GM21515 (cell line): ENCODE data around the gene GLUD1.
"Not testable (repeated sequence)": the region's sequence is repeated elsewhere in the genome, so short reads cannot be mapped to it uniquely, and the experiment has no call there.

ENCODE experiments used
- ATAC-seq: cut with Tn5 transposase; IDR thresholded peaks from one replicate; pipeline ENCODE4 v1.9.1; 2021; ENCODE audit not compliant: unreplicated experiment

The GLUD1 gene

GRCh38 chr10:87053577-87054181, 41.0 kb downstream of the GLUD1 start:
- ATAC-seq: no peak

DNA sequence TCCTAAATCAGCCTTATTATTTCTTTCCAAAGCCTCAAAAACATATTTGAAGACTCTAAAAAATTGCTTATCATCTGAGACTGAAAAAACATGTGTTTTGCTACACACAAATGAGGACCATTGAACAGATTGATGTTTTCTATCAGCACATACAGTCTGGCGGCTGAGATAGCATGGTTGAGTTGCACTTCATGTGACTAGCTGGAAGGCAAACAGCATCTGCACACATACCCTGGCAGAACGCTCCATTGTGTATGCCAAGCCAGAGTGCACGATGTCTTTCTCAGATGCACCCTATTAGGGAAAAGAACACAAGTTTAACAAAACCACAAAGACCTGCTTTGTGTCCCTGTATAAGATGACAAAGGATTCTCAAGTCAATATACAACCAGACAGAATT, 41.5 kb downstream of the GLUD1 start:
- no peak for ATAC-seq

DNA sequence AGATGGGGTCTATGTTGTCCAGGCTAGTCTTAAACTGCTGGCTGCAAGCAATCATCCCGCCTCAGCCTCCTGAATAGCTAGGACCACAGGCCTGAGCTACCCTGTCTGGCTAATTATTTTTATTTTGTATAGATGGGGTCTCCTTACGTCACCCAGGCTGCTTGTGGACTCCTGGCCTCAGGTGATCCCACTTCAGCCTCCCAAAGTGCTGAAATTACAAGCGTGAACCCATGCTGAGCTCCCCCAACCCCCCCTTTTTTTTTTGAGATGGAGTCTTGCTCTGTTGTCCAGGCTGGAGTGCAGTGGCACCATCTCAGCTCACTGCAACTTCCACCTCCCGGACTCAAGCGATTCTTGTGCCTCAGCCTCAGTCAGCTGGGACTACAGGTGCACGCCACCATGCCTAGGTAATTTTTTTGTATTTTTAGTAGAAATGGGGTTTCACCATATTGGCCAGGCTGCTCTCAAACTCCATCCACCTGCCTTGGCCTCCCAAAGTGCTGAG, 49.2 kb downstream of the GLUD1 start:
- no peak for ATAC-seq

DNA sequence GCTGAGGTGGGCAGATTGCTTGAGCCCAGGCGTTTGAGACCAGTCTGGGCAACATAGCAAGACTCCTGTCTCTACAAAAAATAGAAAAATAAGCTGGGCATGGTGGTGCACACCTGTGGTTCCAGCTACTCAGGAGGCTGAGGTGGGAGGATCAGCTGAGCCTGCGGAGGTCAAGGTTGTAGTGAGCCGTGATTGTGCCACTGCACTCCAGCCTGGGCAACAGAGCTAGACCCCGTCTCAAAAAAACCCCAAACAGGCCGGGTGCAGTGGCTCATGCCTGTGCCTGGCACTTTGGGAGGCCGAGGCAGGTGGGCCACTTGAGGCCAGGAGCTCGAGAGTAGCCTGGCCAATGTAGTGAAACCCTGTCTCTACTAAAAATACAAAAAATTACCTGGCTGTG, 51.1 kb downstream of the GLUD1 start:
- ATAC-seq: not testable (repeated sequence)

- ATAC-seq: no peak
These were observed 55.9 kb downstream of the GLUD1 start for GRCh38 chr10:87038786-87039185.

DNA sequence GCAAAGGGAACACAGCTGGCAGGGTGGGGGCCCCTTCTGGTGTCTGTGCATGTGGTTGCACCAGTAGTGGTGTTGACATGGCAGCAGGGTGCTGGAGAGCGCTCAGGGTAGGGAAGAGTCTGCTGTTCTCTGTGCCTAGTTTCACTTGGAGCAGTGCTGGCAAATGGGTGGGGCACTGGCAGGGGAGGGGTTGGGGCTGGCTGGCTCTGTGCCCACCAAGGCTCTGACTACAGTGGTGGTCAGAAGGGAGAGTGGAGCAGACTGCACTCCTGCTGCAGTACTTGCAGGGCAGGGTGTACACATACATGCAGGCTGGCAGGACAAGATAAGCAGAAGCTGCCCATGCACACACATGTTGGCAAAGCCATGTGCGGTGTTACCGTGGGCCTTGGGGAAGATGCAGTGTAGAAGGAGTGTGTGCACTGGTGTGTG, 56.3 kb downstream of the GLUD1 start:
- ATAC-seq: no peak

DNA sequence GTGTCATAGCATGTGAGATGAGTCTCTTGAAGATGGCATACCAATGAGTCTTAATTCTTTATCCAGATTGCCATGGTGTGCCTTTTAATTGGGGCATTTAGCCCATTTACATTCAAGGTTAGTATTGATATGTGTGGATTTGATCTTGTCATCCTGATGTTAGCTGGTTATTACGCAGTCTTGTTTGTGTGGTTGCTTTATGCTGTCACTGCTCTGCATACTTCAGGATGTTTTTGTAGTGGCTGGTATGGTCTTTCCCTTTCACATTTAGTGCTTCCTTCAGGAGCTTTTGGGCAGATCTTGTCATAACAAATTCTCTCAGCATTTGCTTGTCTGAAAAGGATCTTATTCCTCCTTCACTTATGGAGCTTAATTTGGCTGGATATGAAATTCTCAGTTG, 58.0 kb downstream of the GLUD1 start:
- no peak for ATAC-seq

DNA sequence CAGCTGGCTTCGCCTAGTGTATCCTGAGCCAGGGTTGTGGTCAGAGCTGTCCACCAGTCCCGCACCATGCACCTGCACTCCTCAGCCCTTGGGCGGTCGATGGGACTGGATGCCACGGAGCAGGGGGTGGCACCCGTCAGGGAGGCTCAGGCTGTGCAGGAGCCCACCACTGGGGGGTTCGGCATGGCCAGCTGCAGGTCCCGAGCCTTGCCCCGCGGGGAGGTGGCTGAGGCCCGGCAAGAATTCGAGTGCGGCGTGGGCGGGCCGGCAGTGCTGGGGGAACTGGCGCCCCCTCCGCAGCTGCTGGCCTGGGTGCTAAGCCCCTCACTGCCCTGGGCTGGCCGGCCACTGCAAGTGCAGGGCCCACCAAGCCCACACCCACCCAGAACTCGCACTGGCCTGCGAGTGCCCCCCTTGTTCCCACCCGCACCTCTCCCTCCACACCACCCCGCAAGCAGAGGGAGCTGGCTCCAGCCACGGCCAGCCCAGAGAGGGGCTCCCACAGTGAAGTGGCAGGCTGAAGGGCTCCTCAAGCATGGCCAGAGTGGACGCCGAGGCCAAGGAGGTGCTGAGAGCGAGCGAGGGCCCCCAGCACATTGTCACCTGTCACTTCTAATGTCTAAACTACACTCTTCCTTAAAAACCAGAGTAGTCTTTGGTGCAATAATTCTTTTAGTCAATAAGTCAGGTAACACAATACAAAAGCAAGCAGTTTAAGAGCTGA, 63.6 kb downstream of the GLUD1 start:
- ATAC-seq: no peak

DNA sequence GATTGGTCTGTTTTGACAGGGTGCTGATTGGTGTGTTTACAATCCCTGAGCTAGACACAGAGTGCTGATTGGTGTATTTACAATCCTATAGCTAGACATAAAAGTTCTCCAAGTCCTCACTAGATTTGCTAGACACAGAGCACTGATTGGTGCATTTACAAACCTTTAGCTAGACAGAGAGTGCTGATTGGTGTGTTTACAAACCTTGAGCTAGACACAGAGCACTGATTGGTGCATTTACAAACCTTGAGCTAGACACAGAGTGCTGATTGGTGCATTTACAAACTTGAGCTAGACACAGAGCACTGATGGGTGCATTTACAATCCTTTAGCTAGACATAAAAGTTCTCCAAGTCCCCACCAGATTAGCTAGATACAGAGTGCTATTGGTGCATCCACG, 64.2 kb downstream of the GLUD1 start:
- ATAC-seq: not testable (repeated sequence)

GRCh38 chr10:87026747-87027508, 67.7 kb downstream of the GLUD1 start:
- ATAC-seq: not testable (repeated sequence)

- ATAC-seq: not testable (repeated sequence)
These were observed 69.2 kb downstream of the GLUD1 start for GRCh38 chr10:87025285-87025958.

DNA sequence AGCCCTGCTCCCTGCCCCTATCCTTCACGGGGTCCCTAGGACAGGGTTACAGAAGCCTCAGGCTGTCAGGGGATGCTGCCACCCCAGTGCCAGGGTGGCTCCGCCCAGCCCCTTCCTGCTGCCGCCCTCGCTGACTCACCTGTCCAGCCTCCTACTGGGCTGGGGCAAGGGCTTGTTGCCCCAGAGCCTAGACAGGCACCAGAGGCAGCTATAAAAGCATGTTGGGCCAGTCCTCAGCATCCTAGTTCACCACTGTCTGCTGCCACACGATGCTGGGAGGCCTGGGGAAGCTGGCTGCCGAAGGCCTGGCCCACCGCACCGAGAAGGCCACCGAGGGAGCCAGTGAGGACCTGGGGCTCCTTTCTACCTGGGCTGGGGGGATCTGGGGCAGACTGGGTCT, 74.6 kb downstream of the GLUD1 start, which contains the start of gene FAM25A:
Gene FAM25A, plus strand, starts transcription at position 239 of the 400 bp plus-strand sequence. Its CDS starts 31 bp downstream, at position 270.
- ATAC-seq: not testable (repeated sequence)

DNA sequence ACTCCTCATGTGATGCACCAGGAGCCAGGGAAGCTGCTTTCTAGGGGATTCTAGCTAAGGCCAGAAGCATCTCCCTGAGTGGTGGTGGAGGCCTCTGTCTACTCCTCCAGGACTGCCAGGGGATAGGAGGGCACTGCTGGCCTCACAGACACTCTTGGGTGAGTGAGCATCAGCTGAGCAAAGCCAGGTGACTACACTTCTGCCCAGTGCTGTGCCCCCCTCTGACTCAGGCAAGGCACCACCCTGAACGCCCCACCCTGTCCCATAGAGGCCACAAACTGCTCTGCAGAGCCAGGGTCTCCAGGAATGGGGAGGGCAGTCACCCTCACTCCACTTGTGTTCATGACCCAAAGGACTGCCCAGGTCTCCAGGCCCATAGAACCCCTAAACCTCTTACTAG, 75.1 kb downstream of the GLUD1 start:
- not testable (repeated sequence) for ATAC-seq

DNA sequence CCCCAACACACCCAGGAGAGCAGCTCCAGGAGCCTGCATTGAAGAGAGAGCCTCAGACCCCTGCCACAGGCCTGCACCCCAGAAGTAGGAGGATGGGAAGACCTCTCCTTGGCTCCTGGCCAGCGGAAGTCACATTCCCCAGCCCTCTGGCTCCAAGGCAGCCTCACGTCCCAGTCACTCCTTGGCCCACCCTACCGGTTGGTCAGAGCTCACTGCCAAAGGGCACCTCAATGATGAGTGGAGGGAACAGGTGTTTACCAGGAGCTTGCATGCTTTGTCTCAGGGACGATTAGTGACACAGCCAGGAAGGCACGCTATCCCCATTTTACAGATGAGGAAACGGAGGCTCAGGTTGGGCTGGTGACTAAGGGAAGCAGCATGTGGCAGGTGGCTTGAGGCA, 75.6 kb downstream of the GLUD1 start:
- not testable (repeated sequence) for ATAC-seq

GRCh38 chr10:87018127-87018526, 76.5 kb downstream of the GLUD1 start:
- ATAC-seq: not testable (repeated sequence)

- not testable (repeated sequence) for ATAC-seq
These were observed 79.5 kb downstream of the GLUD1 start for GRCh38 chr10:87014986-87015716.

DNA sequence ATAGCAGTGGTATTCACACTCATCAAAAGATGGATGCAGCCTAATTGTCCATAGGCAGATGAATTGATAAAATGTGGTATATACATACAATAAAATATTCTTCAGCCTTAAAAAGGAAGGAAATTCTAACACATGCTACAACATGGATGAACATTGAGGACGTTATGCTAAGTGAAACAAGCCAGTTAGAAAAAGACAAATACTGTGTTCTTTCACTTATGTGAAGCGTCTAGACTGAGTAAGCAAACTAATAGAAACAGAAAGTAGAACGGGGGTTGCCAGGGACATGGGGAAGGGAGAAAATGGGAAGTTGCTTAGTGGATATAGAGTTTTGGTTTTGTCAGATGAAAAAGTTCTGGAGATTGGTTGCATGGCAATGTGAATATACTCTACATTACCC, 81.1 kb downstream of the GLUD1 start:
- not testable (repeated sequence) for ATAC-seq

DNA sequence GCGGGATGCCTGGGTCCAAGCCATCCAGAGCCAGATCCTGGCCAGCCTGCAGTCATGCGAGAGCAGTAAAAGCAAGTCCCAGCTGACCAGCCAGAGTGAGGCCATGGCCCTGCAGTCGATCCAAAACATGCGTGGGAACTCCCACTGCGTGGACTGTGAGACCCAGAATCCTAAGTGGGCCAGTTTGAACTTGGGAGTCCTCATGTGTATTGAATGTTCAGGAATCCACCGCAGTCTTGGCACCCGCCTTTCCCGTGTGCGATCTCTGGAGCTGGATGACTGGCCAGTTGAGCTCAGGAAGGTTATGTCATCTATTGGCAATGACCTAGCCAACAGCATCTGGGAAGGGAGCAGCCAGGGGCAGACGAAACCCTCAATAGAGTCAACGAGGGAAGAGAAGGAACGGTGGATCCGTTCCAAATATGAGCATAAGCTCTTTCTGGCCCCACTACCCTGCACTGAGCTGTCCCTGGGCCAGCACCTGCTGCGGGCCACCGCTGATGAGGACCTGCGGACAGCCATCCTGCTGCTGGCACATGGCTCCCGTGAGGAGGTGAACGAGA, 85.4 kb downstream of the GLUD1 start:
- ATAC-seq: not testable (repeated sequence)

DNA sequence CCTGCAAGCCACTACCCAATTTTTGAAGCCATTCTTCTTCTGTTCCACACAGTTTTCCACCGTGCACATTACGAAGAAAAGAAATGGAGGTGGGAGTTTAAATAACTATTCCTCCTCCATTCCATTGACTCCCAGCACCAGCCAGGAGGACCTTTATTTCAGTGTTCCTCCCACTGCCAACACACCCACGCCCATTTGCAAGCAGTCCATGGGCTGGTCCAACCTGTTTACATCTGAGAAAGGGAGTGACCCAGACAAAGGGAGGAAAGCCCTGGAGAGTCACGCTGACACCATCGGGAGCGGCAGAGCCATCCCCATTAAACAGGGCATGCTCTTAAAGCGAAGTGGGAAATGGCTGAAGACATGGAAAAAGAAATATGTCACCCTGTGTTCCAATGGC, 86.3 kb downstream of the GLUD1 start:
- not testable (repeated sequence) for ATAC-seq

DNA sequence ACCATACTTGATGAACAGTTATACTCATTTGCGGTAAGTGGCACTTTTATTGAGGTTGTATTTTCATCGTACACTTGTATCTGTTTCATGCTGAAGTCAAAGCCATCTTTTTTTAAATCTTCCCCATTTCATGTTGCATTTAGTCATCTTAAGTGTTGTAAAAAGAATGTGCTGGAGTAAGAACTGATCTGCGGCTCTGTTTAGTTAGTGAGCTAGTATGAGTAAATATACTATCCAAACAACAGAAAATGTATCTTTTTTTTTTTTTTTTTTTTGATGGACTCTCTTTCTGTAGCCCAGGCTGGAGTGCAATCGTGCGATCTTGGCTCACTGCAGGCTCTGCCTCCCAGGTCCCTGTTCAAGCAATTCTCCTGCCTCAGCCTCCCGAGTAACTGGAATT, 87.0 kb downstream of the GLUD1 start:
- ATAC-seq: not testable (repeated sequence)
